B cell (primary cell): Measurements from ENCODE around the gene DGCR6L. TPM values are rescaled to one million over a fixed set of nuclear protein-coding genes. Genes with fewer than 3 reads are reported as not detected.
"Not testable (repeated sequence)": the region's sequence is repeated elsewhere in the genome, so short reads cannot be mapped to it uniquely, and the experiment has no call there.

Experiments used
- ATAC-seq: fragments of 200-7000 bp; cut with Tn5 transposase; one replicate; pipeline ENCODE4 v1.10.0; 2021; ENCODE audit warnings: low read depth, mild to moderate bottlenecking, moderate number of reproducible peaks, moderate library complexity
- CTCF ChIA-PET: fragments of 350-600 bp; sonication (Branson Sonifier 250); formaldehyde crosslinking; loops from one replicate; lab custom pipeline; 2021; ENCODE audit warnings: antibody characterized with exemption, inconsistent platforms; lab: Charles Lee
- POLR2A ChIA-PET: fragments of 350-600 bp; sonication (Branson Sonifier 250); formaldehyde crosslinking; loops from one replicate; lab custom pipeline; 2021; ENCODE audit warnings: antibody characterized with exemption; lab: Charles Lee
- DNase-seq: peaks from one replicate; pipeline ENCODE4 v3.0.0; 2013
- H2AFZ ChIP-seq: 2 replicates; pipeline ENCODE4 v1.6.1; 2012; ENCODE audit warnings: mild to moderate bottlenecking, low read depth, low read length; ENCODE audit not compliant: insufficient read depth, poor library complexity, severe bottlenecking
- H3K27ac ChIP-seq, 2 donors: 1 replicate in 1 of 2; 2 replicates in 1 of 2; pipeline ENCODE4 v1.5.1; 2012 to 2013; ENCODE audit warnings: low read length in 2 of 2, mild to moderate bottlenecking in 2 of 2, moderate library complexity in 1 of 2
- H3K27me3 ChIP-seq, 4 experiments: fragments of 200-600 bp in 1 of 4; sonication (generic) in 1 of 4; replicated peaks in 1 of 4; 1 replicate in 2 of 4; 2 replicates in 2 of 4; pipeline versions ENCODE4 v1.6.1 to v1.7.0; 2013 to 2016; ENCODE audit warnings: low read length in 3 of 4, mild to moderate bottlenecking in 2 of 4, mixed read lengths in 1 of 4, moderate library complexity in 1 of 4; ENCODE audit not compliant: insufficient read depth in 4 of 4, control insufficient read depth in 3 of 4; ENCODE audit errors: control extremely low read depth in 1 of 4
- H3K36me3 ChIP-seq, 2 experiments: replicated peaks in 1 of 2; 1 replicate in 1 of 2; 2 replicates in 1 of 2; pipeline versions ENCODE4 v1.6.1 to v1.7.1; 2013; ENCODE audit warnings: low read length in 1 of 2; ENCODE audit not compliant: insufficient read depth in 2 of 2, control insufficient read depth in 1 of 2; ENCODE audit errors: control extremely low read depth in 1 of 2, extremely low read depth in 1 of 2
- H3K4me1 ChIP-seq, 2 donors: fragments of 200-600 bp in 1 of 2; sonication (generic) in 1 of 2; 1 replicate in 1 of 2; 2 replicates in 1 of 2; pipeline versions ENCODE4 v1.5.1 to v1.6.1; 2013 to 2017; ENCODE audit warnings: low read length in 2 of 2; ENCODE audit not compliant: control insufficient read depth in 2 of 2, insufficient read depth in 2 of 2
- H3K4me2 ChIP-seq: replicated peaks from 2 replicates; pipeline ENCODE3; 2012; ENCODE audit warnings: mild to moderate bottlenecking, low read depth, low read length; ENCODE audit not compliant: poor library complexity, severe bottlenecking
- H3K4me3 ChIP-seq, 5 experiments: fragments of 200-600 bp in 1 of 5; sonication (generic) in 1 of 5; 1 replicate in 3 of 5; 2 replicates in 2 of 5; pipeline versions ENCODE4 v1.5.1 to v1.7.0; 2011 to 2016; ENCODE audit warnings: low read length in 4 of 5, mild to moderate bottlenecking in 4 of 5, low read depth in 2 of 5, control low read depth in 1 of 5, moderate library complexity in 1 of 5; ENCODE audit not compliant: insufficient read depth in 1 of 5; ENCODE audit errors: control extremely low read depth in 1 of 5, extremely low read depth in 1 of 5
- H3K79me2 ChIP-seq: fragments of 200-600 bp; sonication (generic); one replicate; pipeline ENCODE4 v1.6.0; 2016; ENCODE audit warnings: low read length; ENCODE audit not compliant: control insufficient read depth, insufficient read depth
- H3K9ac ChIP-seq: fragments of 200-600 bp; sonication (generic); 2 replicates; pipeline ENCODE4 v1.6.1; 2017; ENCODE audit warnings: mild to moderate bottlenecking, low read length, moderate library complexity
- H3K9me3 ChIP-seq, 3 donors: one replicate each; pipeline versions ENCODE4 v1.6.1 to v1.7.1; 2013; ENCODE audit warnings: low read length in 2 of 3; ENCODE audit not compliant: control insufficient read depth in 2 of 3, insufficient read depth in 1 of 3; ENCODE audit errors: control extremely low read depth in 1 of 3
- H4K20me1 ChIP-seq: 2 replicates; pipeline ENCODE4 v1.6.0; 2012; ENCODE audit warnings: mild to moderate bottlenecking, low read length; ENCODE audit not compliant: insufficient read depth, control insufficient read depth, poor library complexity, severe bottlenecking
- H3K27ac Mint-ChIP-seq: one replicate; pipeline ENCODE4 v1.8.0; 2021; ENCODE audit warnings: mixed read lengths
- H3K27me3 Mint-ChIP-seq: one replicate; pipeline ENCODE4 v1.8.0; 2021; ENCODE audit warnings: mixed read lengths
- H3K4me1 Mint-ChIP-seq: one replicate; pipeline ENCODE4 v1.8.0; 2021; ENCODE audit warnings: mixed read lengths
- H3K4me3 Mint-ChIP-seq: one replicate; pipeline ENCODE4 v1.8.0; 2021; ENCODE audit warnings: mixed read lengths
- H3K9me3 Mint-ChIP-seq: one replicate; pipeline ENCODE4 v1.8.0; 2022; ENCODE audit warnings: mixed read lengths; ENCODE audit not compliant: insufficient read depth
- EZH2 ChIP-seq: IDR thresholded peaks from 2 replicates; pipeline ENCODE4 v1.6.1; 2012; ENCODE audit warnings: borderline replicate concordance, low read depth, mild to moderate bottlenecking, moderate library complexity, low read length; ENCODE audit not compliant: insufficient read depth, poor library complexity, severe bottlenecking
- WGBS: methylation state at CpG from one replicate; pipeline ENCODE4 v1.1.5; 2013; ENCODE audit warnings: missing lambda C conversion rate; ENCODE audit not compliant: insufficient coverage; 5-methylcytosine and 5-hydroxymethylcytosine counted together
- intact Hi-C: fragments of 100-400 bp; cut with micrococcal nuclease; formaldehyde crosslinking; loops from one replicate; pipeline ENCODE4 v1.10.0; 2022
- polyA plus RNA-seq: library from polyadenylated mRNA; depleted of rRNA; stranded (reverse); fragments of >200 nt; gene quantifications from 2 replicates; pipeline ENCODE4 v1.2.3, GENCODE V29; 2012
- total RNA-seq, 2 donors: library from RNA; stranded (reverse); fragments of 120-200 nt in 1 of 2; gene quantifications; 1 replicate in 1 of 2; 2 replicates in 1 of 2; pipeline versions ENCODE4 v1.2.3 to v1.2.4, GENCODE V29; 2013 to 2022
- TF ChIP-seq, protein P1 (sequence below): fragments of 200-600 bp; IDR thresholded peaks from one replicate; pipeline ENCODE4 v1.8.0; 2022; ENCODE audit warnings: antibody characterized with exemption, mild to moderate bottlenecking

Gene DGCR6L
- total and polyA plus RNA-seq, 2 donors (not counting 1 experiment from before 2014, with no cell fraction given), result 21.2 to 33.4 TPM

DNA sequence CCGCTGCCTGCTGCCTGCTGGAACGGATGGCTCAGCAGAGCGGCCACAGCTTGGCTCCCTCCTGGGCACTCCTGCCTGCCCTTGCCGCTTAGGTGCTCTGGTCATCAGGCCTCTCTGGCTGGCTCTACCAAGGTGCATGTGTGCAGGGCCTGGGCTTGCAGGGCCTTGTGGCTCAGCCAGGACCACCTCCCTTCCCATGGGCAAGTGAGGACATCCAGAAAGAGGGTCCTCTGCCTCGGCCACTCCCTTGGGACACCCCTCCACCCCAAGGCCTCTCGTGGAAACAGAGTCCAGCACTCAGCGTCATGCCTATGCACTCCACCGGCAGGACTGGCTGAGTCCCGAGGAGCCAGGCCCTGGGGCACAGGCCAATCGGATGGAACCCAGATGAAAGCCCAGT lies 45.5 kb downstream of the DGCR6L start:
- H3K9ac ChIP-seq, H3K79me2 ChIP-seq, H3K9me3 Mint-ChIP-seq, H3K27ac ChIP-seq, DNase-seq, H3K4me2 ChIP-seq, H3K27me3 ChIP-seq, H3K4me1 ChIP-seq, H3K4me3 ChIP-seq, H3K27me3 Mint-ChIP-seq, intact Hi-C loops, H3K27ac Mint-ChIP-seq, ATAC-seq, H4K20me1 ChIP-seq, H2AFZ ChIP-seq, H3K4me1 Mint-ChIP-seq, H3K36me3 ChIP-seq, H3K9me3 ChIP-seq, POLR2A ChIA-PET, H3K4me3 Mint-ChIP-seq, CTCF ChIA-PET: not testable (repeated sequence)
- WGBS, result 99% methylated on average over 6 of the region's 10 CpGs

DNA sequence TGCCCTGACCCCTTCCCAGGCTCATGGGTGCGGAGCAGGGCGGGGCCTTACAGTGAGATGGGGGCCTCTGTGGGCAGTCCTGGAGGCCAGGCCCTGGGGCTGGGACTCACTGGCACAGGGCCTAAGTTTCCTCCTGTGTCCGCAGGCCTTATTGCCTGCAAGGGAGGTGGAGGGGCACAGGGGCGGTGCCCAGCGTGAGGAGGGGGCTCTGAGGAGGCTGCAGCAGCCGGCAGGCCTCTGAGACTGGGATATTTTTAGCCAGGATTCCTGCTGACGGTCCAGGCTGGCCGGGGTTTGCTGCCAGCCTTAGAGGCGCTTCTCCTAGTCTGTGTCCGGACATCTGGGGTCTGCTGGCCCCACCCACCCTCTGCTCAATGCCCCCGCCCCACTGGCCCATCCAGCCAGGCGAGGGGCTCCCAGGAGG lies 46.1 kb downstream of the DGCR6L start:
- H3K4me3 ChIP-seq, result no peak overlapping the region
- Mint-ChIP-seq H3K4me1 (no peaks in the 10 kb centered on the region), H3K27me3 (no peaks in the 10 kb centered on the region), H3K9me3 (no peaks in the 10 kb centered on the region), H3K27ac (no peak overlapping the region), H3K4me3 (no peak overlapping the region)
- H3K27ac ChIP-seq, result no peak overlapping the region
- DNase-seq (no peak), ATAC-seq (no peak)
- H3K27me3 ChIP-seq, result no peaks in the 10 kb centered on the region
- no peaks in the 10 kb centered on the region for H4K20me1 ChIP-seq
- peaks cover 0 to under 1% of the 10 kb centered on the region in 2 donors for H3K4me1 ChIP-seq
- 93% methylated on average over 8 of the region's 12 CpGs for WGBS
- no peaks in the 10 kb centered on the region for H3K36me3 ChIP-seq
- H3K9me3 ChIP-seq, result no peaks in the 10 kb centered on the region
- no peak overlapping the region for H3K4me2 ChIP-seq
- intact Hi-C loops, result no loop called here
- TF ChIP-seq, protein P1, sequence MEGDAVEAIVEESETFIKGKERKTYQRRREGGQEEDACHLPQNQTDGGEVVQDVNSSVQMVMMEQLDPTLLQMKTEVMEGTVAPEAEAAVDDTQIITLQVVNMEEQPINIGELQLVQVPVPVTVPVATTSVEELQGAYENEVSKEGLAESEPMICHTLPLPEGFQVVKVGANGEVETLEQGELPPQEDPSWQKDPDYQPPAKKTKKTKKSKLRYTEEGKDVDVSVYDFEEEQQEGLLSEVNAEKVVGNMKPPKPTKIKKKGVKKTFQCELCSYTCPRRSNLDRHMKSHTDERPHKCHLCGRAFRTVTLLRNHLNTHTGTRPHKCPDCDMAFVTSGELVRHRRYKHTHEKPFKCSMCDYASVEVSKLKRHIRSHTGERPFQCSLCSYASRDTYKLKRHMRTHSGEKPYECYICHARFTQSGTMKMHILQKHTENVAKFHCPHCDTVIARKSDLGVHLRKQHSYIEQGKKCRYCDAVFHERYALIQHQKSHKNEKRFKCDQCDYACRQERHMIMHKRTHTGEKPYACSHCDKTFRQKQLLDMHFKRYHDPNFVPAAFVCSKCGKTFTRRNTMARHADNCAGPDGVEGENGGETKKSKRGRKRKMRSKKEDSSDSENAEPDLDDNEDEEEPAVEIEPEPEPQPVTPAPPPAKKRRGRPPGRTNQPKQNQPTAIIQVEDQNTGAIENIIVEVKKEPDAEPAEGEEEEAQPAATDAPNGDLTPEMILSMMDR, result no peak
- TF ChIP-seq EZH2, result no peak
- H3K79me2 ChIP-seq, result no peaks in the 10 kb centered on the region
- CTCF ChIA-PET, result no interaction called here
- H3K9ac ChIP-seq, result no peak overlapping the region
- H2AFZ ChIP-seq, result no peak overlapping the region
- POLR2A ChIA-PET, result no interaction called here
